IPS DF 6.9 (cell line): Measurements from ENCODE around the gene ADAMTSL2.

ENCODE experiments used
- DNase-seq: peaks from one replicate; pipeline ENCODE4 v3.0.0-alpha.2; 2013; ENCODE audit warnings: low read depth, low spot score
- H3K27ac ChIP-seq: one replicate; pipeline ENCODE4 v1.5.1; 2013; ENCODE audit warnings: low read length, control low read depth
- H3K27me3 ChIP-seq: 2 replicates; pipeline ENCODE4 v1.6.1; 2013; ENCODE audit warnings: mild to moderate bottlenecking, low read length; ENCODE audit not compliant: control insufficient read depth, insufficient read depth
- H3K36me3 ChIP-seq: 2 replicates; pipeline ENCODE4 v1.6.1; 2013; ENCODE audit warnings: low read length; ENCODE audit not compliant: control insufficient read depth, insufficient read depth
- H3K4me1 ChIP-seq: 2 replicates; pipeline ENCODE4 v1.6.1; 2013; ENCODE audit warnings: low read length; ENCODE audit not compliant: control insufficient read depth, insufficient read depth
- H3K4me3 ChIP-seq: 2 replicates; pipeline ENCODE4 v1.5.1; 2013; ENCODE audit warnings: mild to moderate bottlenecking, low read length
- H3K9me3 ChIP-seq: 2 replicates; pipeline ENCODE4 v1.6.1; 2013; ENCODE audit warnings: low read length, inconsistent platforms; ENCODE audit not compliant: control insufficient read depth, insufficient read depth
- WGBS: extraction: QIAGEN DNeasy Blood & Tissue Kit; methylation state at CpG from one replicate; pipeline ENCODE4 v1.1.7; 2013; ENCODE audit warnings: mixed read lengths, missing lambda C conversion rate; ENCODE audit not compliant: insufficient read length, insufficient coverage; 5-methylcytosine and 5-hydroxymethylcytosine counted together

ADAMTSL2 gene

DNA sequence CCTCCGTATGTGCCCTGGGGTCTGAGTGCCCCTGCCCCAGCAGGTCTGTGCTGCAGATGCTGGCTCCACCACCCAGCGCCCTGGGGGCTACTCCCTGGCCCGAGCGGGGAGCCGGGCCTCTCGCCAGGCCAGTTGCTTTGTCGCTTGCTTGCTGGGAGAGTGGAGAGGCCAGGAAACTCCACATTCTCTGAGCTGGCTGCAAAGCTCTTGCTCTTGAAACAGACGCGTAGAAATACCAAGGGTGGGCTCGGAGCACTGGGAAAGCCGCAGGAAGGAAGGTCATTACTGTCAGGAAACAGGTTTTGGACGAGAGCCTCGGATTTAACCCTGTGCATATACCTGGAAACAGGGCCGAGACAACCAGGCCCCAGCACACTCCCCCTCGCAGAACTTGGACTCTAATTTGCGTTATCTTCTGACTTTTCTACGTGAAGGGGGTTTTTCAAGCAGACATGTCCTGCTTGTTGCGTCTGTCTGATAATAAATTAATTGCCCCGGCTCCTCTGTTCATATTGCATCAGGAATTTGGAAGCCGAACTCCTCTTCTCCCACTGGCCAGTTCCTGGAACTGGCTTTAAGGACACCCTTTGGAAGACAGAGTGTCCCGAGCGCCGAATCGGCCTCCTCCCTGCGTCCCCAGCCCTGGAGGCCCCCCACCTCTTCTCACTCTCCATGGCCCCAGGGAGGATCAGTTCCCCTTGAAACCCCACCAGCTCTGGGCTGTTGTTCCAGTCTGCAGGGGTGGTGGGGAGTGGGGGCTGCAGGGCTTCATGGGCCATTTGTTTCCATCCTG is 11.2 kb downstream of the ADAMTSL2 start:
- H3K27me3 ChIP-seq = no peaks in the 10 kb centered on the region
- no CpG with 5 or more reads among the region's 25 CpGs for WGBS
- no peak overlapping the region for H3K27ac ChIP-seq
- peaks cover 5% of the 10 kb centered on the region; the same call in 1 of the 2 replicates for H3K4me1 ChIP-seq
- no peak for DNase-seq
- H3K36me3 ChIP-seq = no peaks in the 10 kb centered on the region; the same call in 1 of the 2 replicates
- no peaks in the 10 kb centered on the region for H3K9me3 ChIP-seq
- H3K4me3 ChIP-seq = no peak overlapping the region

DNA sequence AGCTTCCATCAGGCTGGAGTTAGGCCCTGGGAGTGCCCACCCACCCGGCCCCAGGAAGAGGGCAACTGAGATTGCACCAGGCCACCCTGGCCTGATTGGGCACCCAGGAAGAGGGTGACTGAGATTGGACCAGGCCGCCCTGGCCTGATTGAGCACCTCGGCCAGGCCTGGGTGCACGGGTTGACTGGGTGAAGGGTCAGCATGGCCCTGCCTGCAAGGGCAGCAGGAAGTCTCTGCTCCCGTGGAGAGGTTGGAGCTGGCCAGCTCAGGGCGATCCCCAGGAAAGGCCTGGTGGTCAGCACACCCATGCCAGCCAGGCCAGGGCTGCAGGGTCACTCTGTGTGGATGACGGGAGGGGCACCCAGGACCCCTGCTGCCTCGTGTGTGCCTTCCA is 11.8 kb downstream of the ADAMTSL2 start:
- no peaks in the 10 kb centered on the region; the same call in 1 of the 2 replicates for H3K36me3 ChIP-seq
- no peak for DNase-seq
- no CpG with 5 or more reads among the region's 8 CpGs for WGBS
- no peaks in the 10 kb centered on the region for H3K27me3 ChIP-seq
- H3K4me3 ChIP-seq = no peak overlapping the region
- peaks cover 5% of the 10 kb centered on the region; the same call in 1 of the 2 replicates for H3K4me1 ChIP-seq
- no peaks in the 10 kb centered on the region for H3K9me3 ChIP-seq
- no peak overlapping the region for H3K27ac ChIP-seq

DNA sequence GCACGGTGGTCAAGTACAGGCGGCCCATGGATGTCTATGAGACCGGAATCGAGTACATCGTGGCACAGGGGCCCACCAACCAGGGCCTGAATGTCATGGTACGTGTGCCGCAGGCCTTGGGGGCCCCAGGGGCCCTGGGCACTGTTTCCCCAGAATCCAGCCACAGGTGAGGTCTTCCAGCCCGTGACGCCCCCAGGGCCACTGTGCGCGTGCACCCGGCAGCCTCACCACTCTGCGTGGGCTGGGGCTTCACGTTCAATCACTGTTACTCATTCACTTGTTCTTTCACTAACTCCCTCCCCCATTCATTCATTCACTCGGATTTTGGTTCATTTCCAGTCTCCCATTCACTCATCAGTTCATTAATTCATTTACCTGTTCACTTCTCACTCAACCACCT is 12.6 kb downstream of the ADAMTSL2 start:
- H3K4me1 ChIP-seq = peaks cover 5% of the 10 kb centered on the region; the same call in 1 of the 2 replicates
- no peaks in the 10 kb centered on the region for H3K9me3 ChIP-seq
- no peak overlapping the region for H3K4me3 ChIP-seq
- WGBS = no CpG with 5 or more reads among the region's 15 CpGs
- no peak for DNase-seq
- no peaks in the 10 kb centered on the region for H3K27me3 ChIP-seq
- no peak overlapping the region for H3K27ac ChIP-seq
- H3K36me3 ChIP-seq = no peaks in the 10 kb centered on the region; the same call in 1 of the 2 replicates

DNA sequence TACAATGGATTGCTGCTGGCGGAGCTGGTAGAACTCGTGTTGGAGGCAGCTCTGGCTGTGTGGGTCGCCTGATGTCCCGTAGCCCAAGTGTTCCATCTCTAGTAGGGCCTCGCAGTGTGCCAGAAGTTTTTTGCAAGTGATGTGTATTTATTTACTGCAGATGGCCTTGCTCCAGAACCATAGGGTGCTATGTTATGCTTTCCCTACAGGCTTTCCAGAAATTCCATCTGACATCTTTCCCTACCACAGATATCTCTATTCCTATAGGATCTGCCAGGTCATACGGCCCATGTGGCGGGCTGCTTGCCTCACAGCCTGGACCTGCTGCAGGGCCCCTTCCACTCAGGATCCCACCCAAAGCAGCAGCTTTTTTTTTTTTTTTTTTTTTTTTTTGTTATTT is 16.9 kb downstream of the ADAMTSL2 start:
- WGBS = no CpG with 5 or more reads among the region's 7 CpGs
- H3K4me3 ChIP-seq = no peak overlapping the region
- peaks cover 6% of the 10 kb centered on the region; the same call in 1 of the 2 replicates for H3K4me1 ChIP-seq
- no peaks in the 10 kb centered on the region for H3K9me3 ChIP-seq
- no peaks in the 10 kb centered on the region for H3K27me3 ChIP-seq
- no peaks in the 10 kb centered on the region; the same call in 1 of the 2 replicates for H3K36me3 ChIP-seq
- H3K27ac ChIP-seq = no peak overlapping the region
- DNase-seq = no peak

DNA sequence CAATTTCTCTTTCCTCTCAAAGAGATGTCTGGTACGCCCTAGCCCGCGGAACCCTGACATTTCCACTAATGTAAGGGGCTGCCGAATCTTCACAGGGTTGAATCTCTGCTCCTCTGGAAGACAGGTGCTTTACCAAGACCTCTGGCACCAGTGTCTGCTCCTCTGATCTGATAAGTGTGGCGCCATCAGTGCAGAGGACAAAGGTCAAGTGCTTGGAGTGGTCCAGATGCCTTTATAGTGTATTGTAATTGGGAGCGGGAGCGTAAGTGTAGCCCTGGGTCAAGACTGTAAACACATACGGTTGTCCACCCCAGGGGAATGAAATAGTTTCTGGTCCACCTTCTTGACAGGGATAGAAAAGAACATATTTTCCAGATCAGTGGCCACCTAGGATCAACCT is 17.7 kb downstream of the ADAMTSL2 start:
- DNase-seq = no peak
- Histone ChIP-seq H3K27me3 (no peaks in the 10 kb centered on the region), H3K9me3 (no peaks in the 10 kb centered on the region), H3K4me3 (no peak overlapping the region), H3K4me1 (0 out of 2 replicates have a peak, but pooled peaks cover 2% of the 10 kb centered on the region), H3K36me3 (no peaks in the 10 kb centered on the region), H3K27ac (no peak overlapping the region)
- WGBS = no CpG with 5 or more reads among the region's 8 CpGs

DNA sequence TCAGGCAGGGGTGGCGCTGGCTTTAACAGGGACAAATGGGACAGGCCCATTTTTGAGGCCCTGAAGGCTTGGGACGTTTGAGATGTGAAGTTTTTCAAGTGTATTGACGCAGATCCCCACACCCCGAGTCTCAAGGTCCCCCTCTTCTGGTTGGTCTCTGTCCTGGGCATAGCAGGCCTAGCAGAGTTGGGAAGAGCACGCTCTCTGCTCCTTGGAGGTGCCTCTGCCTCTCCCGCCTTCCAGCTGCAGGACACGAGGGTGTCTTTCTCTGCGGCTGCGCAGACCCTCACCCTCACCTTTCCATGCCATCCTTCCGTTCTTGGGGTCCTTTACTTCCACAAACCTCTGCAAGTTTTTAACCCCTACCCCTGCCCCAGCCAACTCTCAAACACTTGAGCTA is 18.6 kb downstream of the ADAMTSL2 start:
- Histone ChIP-seq H3K27me3 (no peaks in the 10 kb centered on the region), H3K9me3 (no peaks in the 10 kb centered on the region), H3K4me3 (no peak overlapping the region), H3K27ac (no peak overlapping the region), H3K4me1 (0 out of 2 replicates have a peak, but pooled peaks cover 2% of the 10 kb centered on the region), H3K36me3 (no peaks in the 10 kb centered on the region)
- no peak for DNase-seq
- WGBS = no CpG with 5 or more reads among the region's 10 CpGs

DNA sequence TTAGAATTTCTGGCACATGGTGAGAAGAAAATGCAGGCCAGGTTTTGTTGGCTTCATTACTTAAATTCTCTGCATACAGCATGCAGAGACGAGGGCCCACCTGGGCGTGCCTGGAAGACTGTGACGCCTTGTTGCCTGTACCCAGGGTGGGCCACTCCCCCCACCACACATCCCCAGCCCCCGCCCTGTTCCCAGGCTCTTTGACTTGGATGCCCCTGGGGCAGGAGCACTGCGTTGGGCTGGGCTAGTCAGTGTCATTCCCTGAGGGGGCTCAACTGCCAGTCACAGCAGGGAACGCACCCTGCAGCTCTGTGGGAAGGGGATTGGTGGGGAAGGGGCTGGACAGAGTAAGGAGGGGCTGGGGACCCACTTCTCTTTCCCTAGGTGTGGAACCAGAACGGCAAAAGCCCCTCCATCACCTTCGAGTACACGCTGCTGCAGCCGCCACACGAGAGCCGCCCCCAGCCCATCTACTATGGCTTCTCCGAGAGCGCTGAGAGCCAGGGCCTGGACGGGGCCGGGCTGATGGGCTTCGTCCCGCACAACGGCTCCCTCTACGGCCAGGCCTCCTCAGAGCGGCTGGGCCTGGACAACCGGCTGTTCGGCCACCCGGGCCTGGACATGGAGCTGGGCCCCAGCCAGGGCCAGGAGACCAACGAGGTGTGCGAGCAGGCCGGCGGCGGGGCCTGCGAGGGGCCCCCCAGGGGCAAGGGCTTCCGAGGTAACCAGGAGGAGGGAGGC is 19.6 kb downstream of the ADAMTSL2 start:
- no CpG with 5 or more reads among the region's 31 CpGs for WGBS
- no peak for DNase-seq
- no peaks in the 10 kb centered on the region for H3K9me3 ChIP-seq
- no peak overlapping the region for H3K4me3 ChIP-seq
- H3K4me1 ChIP-seq = peaks cover 6% of the 10 kb centered on the region; the same call in 1 of the 2 replicates
- no peaks in the 10 kb centered on the region for H3K36me3 ChIP-seq
- H3K27me3 ChIP-seq = no peaks in the 10 kb centered on the region
- H3K27ac ChIP-seq = no peak overlapping the region

DNA sequence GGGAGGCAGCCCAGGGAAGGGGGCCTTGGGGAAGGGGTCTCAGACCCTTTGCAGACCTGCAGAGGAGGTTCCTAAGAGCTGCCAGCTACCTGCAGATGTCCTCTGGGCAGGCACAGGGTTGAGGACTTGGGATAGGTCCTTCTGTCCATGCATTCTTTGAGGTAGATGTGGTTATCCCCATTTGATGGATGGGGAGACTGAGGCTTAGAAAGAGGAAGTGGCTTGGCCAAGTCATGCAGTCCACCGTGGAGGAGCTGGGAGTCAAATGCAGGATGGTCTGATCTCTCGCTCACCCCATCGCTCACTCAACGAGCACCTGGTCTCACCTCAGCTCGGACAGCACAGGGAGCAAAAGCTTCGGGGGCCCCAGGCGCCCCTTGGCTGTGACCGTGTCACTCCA is 20.2 kb downstream of the ADAMTSL2 start:
- no peak for DNase-seq
- H3K27ac ChIP-seq = no peak overlapping the region
- H3K27me3 ChIP-seq = no peaks in the 10 kb centered on the region
- H3K4me3 ChIP-seq = no peak overlapping the region
- H3K9me3 ChIP-seq = no peaks in the 10 kb centered on the region
- peaks cover 6% of the 10 kb centered on the region; the same call in 1 of the 2 replicates for H3K4me1 ChIP-seq
- no CpG with 5 or more reads among the region's 8 CpGs for WGBS
- no peaks in the 10 kb centered on the region for H3K36me3 ChIP-seq

DNA sequence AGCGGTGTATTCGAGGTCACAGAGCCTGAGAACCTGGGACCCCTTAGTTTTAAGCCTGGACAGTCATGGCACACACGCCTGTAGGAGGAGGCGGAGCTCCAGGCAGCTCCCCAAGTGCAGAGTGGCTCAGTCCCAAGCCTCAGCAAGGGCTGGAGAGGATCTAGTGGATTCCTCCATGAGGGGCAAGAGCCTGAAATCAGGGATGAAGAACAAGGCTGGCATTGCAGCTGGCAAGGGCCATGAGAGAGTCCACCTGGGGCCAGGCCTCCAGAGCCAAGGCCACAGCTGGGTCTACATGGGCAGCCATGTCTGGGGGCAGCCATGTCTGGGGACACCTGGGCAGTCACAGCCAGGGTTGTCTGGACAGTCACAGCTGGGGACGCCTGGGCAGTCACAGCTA is 21.9 kb downstream of the ADAMTSL2 start:
- Histone ChIP-seq H3K27ac (no peak overlapping the region), H3K4me3 (no peak overlapping the region), H3K27me3 (no peaks in the 10 kb centered on the region), H3K36me3 (no peaks in the 10 kb centered on the region), H3K4me1 (peaks cover 6% of the 10 kb centered on the region; the same call in 1 of the 2 replicates), H3K9me3 (no peaks in the 10 kb centered on the region)
- no CpG with 5 or more reads among the region's 5 CpGs for whole genome bisulfite sequencing
- DNase-seq = no peak

DNA sequence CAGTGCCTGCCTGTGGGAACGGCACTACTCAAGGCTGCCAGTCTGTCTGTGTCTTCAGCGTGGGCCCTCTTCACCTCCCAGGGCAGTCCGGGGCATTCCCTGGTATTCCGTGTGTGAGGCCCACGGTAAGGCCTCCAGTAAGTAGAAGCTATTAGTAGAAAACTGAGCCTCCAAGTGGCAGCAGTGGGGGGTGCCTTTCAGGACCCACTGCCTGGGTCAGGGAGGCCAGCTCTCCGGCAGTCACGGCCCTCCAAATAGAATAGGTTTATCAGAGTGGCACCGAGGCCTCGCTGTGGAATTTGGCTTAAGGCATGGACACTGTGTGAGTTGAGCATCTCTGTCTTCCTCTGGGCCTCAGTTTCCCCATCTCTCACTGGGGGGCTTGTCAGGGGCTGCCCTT is 23.1 kb downstream of the ADAMTSL2 start:
- H3K9me3 ChIP-seq = no peaks in the 10 kb centered on the region
- H3K36me3 ChIP-seq = no peaks in the 10 kb centered on the region
- no peaks in the 10 kb centered on the region for H3K27me3 ChIP-seq
- DNase-seq = no peak
- no peak overlapping the region for H3K27ac ChIP-seq
- H3K4me3 ChIP-seq = no peak overlapping the region
- no CpG with 5 or more reads among the region's 9 CpGs for WGBS
- peaks cover 6% of the 10 kb centered on the region; the same call in 1 of the 2 replicates for H3K4me1 ChIP-seq
